ENCODE measurements around the gene BAIAP2L1.

BAIAP2L1 gene

GRCh38 chr7:98265841-98266271, 135.0 kb downstream of the BAIAP2L1 start:
- DNase-seq = no peak

GRCh38 chr7:98257701-98258100, 143.2 kb downstream of the BAIAP2L1 start:
- DNase-seq = no peak

- DNase-seq = no peak
Measured at GRCh38 chr7:98256431-98256830, 144.5 kb downstream of the BAIAP2L1 start.

GRCh38 chr7:98254951-98255610, 145.8 kb downstream of the BAIAP2L1 start:
- DNase-seq = peak; percentile 37 to 57

GRCh38 chr7:98254516-98254915, 146.4 kb downstream of the BAIAP2L1 start:
- DNase-seq = no peak

- no peak for DNase-seq
Measured at GRCh38 chr7:98252425-98253054, 148.3 kb downstream of the BAIAP2L1 start.

GRCh38 chr7:98251601-98252424, 149.1 kb downstream of the BAIAP2L1 start, which contains the start of gene TECPR1:
Gene TECPR1, minus strand, starts transcription at chr7:98252232. Its CDS starts 6,086 bp downstream, at chr7:98246146.
- peak; percentile 90 to 91 for DNase-seq

- DNase-seq = no peak
Measured at GRCh38 chr7:98251231-98251600, 149.7 kb downstream of the BAIAP2L1 start.

GRCh38 chr7:98250789-98251188, 150.1 kb downstream of the BAIAP2L1 start:
- DNase-seq = peak in 1 of 2 donors; percentile 0

GRCh38 chr7:98249106-98249505, 151.8 kb downstream of the BAIAP2L1 start:
- peak; percentile 49 to 58 for DNase-seq

GRCh38 chr7:98248156-98248555, 152.7 kb downstream of the BAIAP2L1 start:
- no peak for DNase-seq

GRCh38 chr7:98244871-98245270, 156.0 kb downstream of the BAIAP2L1 start:
- no peak for DNase-seq

GRCh38 chr7:98242934-98243333, 158.0 kb downstream of the BAIAP2L1 start:
- no peak for DNase-seq

- no peak for DNase-seq
Measured at GRCh38 chr7:98242342-98242741, 158.5 kb downstream of the BAIAP2L1 start.

GRCh38 chr7:98241674-98242241, 159.1 kb downstream of the BAIAP2L1 start:
- DNase-seq = no peak
